Activated naive CD8-positive, alpha-beta T cell treated with anti-CD3 and anti-CD28 coated beads, Interleukin-2, amount 10 ng/mL, durations not matched to agents 7 days and 5 days (primary cell): Measurements from ENCODE around the gene OMP. TPM values are rescaled to one million over a fixed set of nuclear protein-coding genes. Genes with fewer than 3 reads are reported as not detected.

ENCODE experiments used
- ATAC-seq: fragments of 150-1000 bp; cut with Tn5 transposase; one replicate; pipeline ENCODE4 v1.10.0; 2021; ENCODE audit warnings: low read depth, moderate library complexity
- POLR2A ChIA-PET: fragments of 350-600 bp; sonication (Branson Sonifier 250); formaldehyde crosslinking; loops from one replicate; lab custom pipeline; 2021; ENCODE audit warnings: antibody characterized with exemption; lab: Charles Lee
- DNase-seq: peaks from one replicate; pipeline ENCODE4 v3.0.0; 2021
- H3K27ac Mint-ChIP-seq: one replicate; pipeline ENCODE4 v1.8.0; 2022; ENCODE audit warnings: mild to moderate bottlenecking, mixed read lengths
- H3K27me3 Mint-ChIP-seq: one replicate; pipeline ENCODE4 v1.8.0; 2022; ENCODE audit warnings: mild to moderate bottlenecking, moderate library complexity, mixed read lengths
- H3K36me3 Mint-ChIP-seq: one replicate; pipeline ENCODE4 v1.8.0; 2021; ENCODE audit warnings: mild to moderate bottlenecking, mixed read lengths
- H3K4me1 Mint-ChIP-seq: one replicate; pipeline ENCODE4 v1.8.0; 2021; ENCODE audit warnings: mixed read lengths
- H3K4me3 Mint-ChIP-seq: one replicate; pipeline ENCODE4 v1.8.0; 2022; ENCODE audit warnings: mild to moderate bottlenecking, moderate library complexity, mixed read lengths
- H3K9me3 Mint-ChIP-seq: one replicate; pipeline ENCODE4 v1.8.0; 2021; ENCODE audit warnings: mixed read lengths
- total RNA-seq, 2 experiments: library from RNA; stranded (reverse); gene quantifications; one replicate each; pipeline ENCODE4 v1.2.3, GENCODE V29; 2021

The OMP gene
- total RNA-seq, 2 experiments from 2014 or later: not detected

DNA sequence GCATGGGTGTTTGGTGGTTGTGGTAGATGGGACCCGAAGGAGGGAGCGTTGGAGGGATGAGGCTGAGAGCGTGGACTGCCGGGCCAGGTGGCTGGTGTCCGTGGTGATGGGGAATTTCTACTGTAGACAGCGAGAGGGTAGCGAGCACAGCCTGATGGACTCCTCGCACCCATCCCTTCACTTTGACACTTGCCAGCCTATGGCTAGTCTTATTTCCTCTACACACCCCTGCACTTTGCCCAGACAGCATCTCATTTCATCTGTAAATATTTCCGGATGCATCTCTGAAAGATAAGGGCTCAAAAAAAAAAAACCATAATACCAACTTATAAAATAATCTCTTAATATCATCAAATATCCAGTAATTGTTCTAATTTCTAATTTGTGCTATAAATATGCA, 5.8 kb downstream of the OMP start:
- Mint-ChIP-seq H3K27ac (no peak overlapping the region), H3K9me3 (no peaks in the 10 kb centered on the region), H3K4me1 (peaks cover 3% of the 10 kb centered on the region), H3K27me3 (peaks cover 2% of the 10 kb centered on the region), H3K36me3 (no peaks in the 10 kb centered on the region), H3K4me3 (no peak overlapping the region)
- ATAC-seq: no peak
- no peak for DNase-seq
- POLR2A ChIA-PET: interaction anchor here (1.0 kb wide), 1 partner anchor 26 kb away, joined by 3 read pairs; no protein-coding TSS in a partner anchor

DNA sequence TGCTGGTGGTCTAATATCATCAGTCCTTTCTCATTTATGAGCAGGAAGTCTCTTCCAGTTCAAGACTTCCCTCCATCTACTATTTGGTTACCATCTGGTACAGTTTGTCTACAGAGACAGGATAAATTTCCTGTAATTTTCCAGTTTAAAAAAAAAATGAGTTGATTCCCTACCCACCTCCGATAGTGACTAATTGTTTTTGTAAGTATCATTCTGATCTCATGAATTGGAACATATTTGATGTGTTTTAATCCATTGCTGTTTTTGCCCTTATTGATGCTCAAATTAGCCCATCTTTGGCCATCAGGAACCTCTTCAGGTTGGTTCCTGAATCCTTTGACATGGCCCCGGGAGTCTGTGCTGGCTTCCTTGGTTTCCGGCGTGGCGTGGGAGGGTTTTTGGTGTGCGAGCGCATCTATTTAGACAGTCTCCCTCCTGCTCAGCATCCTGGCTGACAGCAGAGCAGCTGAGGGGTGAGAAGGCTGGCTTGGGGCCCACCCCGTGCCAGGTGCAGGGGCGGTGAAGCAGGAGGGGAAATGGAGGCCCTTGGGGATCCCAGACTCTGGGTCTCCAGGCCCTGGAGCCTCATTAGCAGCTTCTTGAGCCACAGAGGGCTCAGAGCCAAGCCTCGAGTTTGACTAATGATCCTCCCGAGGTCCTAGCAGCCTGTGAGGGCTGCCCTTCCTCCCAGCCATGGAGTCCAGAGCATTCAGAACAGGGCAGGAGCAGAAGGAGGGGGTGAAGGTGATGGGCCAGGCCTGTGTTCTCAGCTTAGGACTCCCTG, 6.8 kb downstream of the OMP start:
- Mint-ChIP-seq H3K27ac (no peak overlapping the region), H3K4me3 (no peak overlapping the region), H3K27me3 (peaks cover 2% of the 10 kb centered on the region), H3K9me3 (no peaks in the 10 kb centered on the region), H3K36me3 (no peaks in the 10 kb centered on the region), H3K4me1 (peaks cover 3% of the 10 kb centered on the region)
- POLR2A ChIA-PET: no interaction called here
- ATAC-seq (no peak), DNase-seq (no peak)

DNA sequence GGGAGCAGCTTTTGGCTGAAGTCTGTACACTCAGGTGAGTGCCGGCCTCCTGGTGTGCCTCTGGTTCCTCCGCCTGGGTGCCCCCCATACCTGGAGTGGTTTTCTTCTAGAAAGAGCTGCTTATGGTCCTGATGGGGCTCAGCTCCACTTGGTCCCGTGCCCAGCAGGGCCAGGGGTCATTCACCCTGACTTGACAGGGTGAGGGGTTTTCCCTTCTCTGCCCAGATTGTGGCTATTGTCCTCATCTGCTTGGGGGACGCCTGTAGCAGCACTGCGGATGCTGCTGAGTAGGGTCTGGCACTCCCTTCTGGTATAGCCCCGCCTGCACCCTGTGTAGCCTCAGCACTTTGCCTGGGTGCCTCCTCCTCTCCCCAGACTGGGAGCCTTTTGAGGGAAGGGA, 8.2 kb downstream of the OMP start:
- H3K27me3 Mint-ChIP-seq: peaks cover 2% of the 10 kb centered on the region
- ATAC-seq (no peak), DNase-seq (no peak)
- no peaks in the 10 kb centered on the region for H3K9me3 Mint-ChIP-seq
- peaks cover 3% of the 10 kb centered on the region for H3K4me1 Mint-ChIP-seq
- POLR2A ChIA-PET: no interaction called here
- no peaks in the 10 kb centered on the region for H3K36me3 Mint-ChIP-seq
- no peak overlapping the region for H3K27ac Mint-ChIP-seq
- no peak overlapping the region for H3K4me3 Mint-ChIP-seq

DNA sequence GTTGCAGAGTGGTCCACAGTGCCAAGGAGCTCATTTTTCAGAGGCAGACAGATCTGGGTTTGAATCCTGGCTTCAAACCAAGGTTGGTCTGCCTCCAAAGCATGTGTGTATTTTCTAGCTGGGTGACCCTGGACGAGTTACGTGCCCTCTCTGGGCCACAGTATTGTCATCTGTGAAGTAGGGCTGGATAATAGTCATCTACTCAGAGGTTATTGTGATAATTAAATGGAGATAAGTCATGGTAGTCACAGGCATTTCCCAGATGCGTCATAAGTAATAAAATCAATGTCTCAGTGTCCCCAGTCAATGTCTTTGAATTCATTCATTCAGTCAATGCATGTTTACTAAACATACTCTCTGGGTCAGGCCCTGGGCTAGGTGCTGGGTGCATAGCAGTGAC, 8.6 kb downstream of the OMP start:
- Mint-ChIP-seq H3K27ac (no peak overlapping the region), H3K27me3 (peaks cover 2% of the 10 kb centered on the region), H3K36me3 (no peaks in the 10 kb centered on the region), H3K4me1 (peaks cover 3% of the 10 kb centered on the region), H3K4me3 (no peak overlapping the region), H3K9me3 (no peaks in the 10 kb centered on the region)
- no peak for DNase-seq
- no peak for ATAC-seq
- POLR2A ChIA-PET: no interaction called here

DNA sequence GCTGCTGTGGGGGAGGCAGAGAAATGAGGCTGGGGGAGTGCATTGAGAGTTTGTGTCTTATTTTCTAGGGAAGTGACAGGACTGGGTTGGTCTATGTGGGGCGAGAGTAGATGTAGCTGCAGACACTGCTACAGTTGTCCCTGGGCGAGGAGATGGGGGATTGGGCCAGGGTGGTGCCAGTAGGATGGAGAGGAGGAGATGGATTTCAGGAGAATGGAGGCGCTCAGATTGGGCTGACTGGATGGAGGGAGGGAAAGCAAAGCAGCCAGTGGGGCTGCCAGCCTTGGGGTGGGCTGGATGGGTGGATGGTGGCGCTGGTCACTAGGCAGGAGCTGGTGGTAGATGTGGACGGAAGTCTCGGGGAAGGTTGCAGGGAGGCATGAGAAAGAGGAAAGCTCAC, 9.3 kb downstream of the OMP start:
- no peak for DNase-seq
- H3K36me3 Mint-ChIP-seq: no peaks in the 10 kb centered on the region
- H3K4me3 Mint-ChIP-seq: no peak overlapping the region
- peaks cover 6% of the 10 kb centered on the region for H3K4me1 Mint-ChIP-seq
- POLR2A ChIA-PET: no interaction called here
- H3K27ac Mint-ChIP-seq: no peak overlapping the region
- H3K27me3 Mint-ChIP-seq: peaks cover 2% of the 10 kb centered on the region
- ATAC-seq: no peak
- H3K9me3 Mint-ChIP-seq: no peaks in the 10 kb centered on the region

DNA sequence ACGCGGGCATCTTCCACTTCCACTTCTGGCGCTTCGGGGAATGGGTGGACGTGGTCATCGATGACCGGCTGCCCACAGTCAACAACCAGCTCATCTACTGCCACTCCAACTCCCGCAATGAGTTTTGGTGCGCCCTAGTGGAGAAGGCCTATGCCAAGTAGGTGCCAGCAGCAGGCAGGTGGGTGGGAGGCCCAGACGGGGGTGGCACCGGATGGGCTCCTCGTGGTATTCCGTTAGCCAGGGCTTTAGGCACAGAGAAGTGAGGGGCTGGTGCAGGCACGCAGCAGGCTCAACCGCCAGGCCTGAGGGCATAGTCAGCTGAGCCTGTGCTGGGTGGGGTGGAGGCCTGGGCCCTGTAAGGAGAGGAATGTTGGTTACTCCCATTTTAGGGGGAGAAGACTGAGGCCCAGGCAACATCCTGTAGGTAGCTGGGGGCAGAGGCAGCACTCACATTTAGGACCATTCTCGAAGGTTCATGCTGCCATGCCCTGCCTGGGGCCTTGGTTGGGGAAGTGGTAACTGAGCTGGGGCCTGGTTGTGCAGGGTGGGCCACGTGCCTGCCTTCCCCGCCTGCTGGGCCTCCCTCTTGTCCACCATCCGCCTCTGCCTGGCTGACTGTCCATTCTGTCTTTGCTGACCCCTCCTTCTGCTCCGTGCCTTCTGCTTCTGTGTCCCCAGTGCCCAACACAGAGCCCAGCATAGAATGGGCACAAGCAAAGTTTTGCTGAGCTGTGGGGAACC, 10.2 kb downstream of the OMP start:
- H3K4me1 Mint-ChIP-seq: peaks cover 6% of the 10 kb centered on the region
- peaks cover 2% of the 10 kb centered on the region for H3K27me3 Mint-ChIP-seq
- H3K9me3 Mint-ChIP-seq: no peaks in the 10 kb centered on the region
- no peak for DNase-seq
- H3K27ac Mint-ChIP-seq: no peak overlapping the region
- POLR2A ChIA-PET: no interaction called here
- ATAC-seq: no peak
- H3K36me3 Mint-ChIP-seq: no peaks in the 10 kb centered on the region
- no peak overlapping the region for H3K4me3 Mint-ChIP-seq

DNA sequence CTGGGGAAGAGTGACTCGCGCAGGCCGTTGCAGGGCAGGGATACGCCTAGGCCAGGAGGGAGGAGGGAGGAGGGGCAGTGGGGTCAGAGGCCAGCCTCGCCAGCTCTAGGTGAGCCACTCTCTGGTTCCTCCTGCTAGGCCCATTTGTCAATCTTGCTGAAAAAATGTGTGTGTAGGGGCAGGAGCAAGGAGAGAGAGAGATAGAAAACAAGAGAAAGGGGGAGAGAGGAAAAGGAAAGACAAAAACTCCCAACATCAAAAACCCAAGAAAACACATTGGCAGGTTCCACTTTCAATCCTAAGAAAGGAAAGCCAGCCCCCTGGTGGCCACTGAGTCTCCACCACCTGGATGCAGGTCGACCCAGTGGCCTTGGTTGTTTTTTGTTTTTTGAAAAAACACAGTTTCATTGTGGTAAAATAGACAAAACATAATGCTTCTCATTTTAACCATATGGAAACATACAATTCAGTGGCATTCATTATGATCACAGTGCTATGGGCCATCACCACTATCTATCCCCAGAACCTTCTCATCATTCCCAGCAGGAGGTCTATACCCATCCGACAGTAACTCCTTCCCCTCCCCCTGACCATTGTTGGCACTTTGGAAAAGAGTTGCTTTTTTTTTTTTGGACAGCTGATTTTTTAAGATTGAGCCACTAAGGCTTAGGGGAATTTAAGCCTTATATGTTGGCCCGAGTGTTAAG, 10.9 kb downstream of the OMP start:
- H3K9me3 Mint-ChIP-seq: no peaks in the 10 kb centered on the region
- H3K27ac Mint-ChIP-seq: no peak overlapping the region
- POLR2A ChIA-PET: interaction anchor here (0.6 kb wide), 1 partner anchor 49 kb away, joined by 3 read pairs; no protein-coding TSS in a partner anchor
- DNase-seq: no peak
- no peaks in the 10 kb centered on the region for H3K36me3 Mint-ChIP-seq
- no peak overlapping the region for H3K4me3 Mint-ChIP-seq
- no peak for ATAC-seq
- no peaks in the 10 kb centered on the region for H3K27me3 Mint-ChIP-seq
- H3K4me1 Mint-ChIP-seq: peaks cover 6% of the 10 kb centered on the region

DNA sequence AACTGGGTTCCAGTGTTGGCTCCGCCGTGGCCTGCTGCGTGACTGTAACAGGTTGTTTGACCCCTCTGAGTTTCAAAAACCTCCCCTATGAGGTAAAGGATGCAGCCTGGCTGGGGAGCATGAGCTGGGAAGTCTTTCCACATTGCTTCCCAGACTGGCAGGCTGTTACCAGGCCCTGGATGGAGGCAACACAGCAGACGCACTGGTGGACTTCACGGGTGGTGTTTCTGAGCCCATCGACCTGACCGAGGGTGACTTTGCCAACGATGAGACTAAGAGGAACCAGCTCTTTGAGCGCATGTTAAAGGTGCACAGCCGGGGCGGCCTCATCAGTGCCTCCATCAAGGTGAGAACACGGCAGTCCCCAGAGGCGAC, 11.4 kb downstream of the OMP start:
- Mint-ChIP-seq H3K27ac (no peak overlapping the region), H3K9me3 (no peaks in the 10 kb centered on the region), H3K4me1 (peaks cover 6% of the 10 kb centered on the region), H3K4me3 (no peak overlapping the region), H3K36me3 (no peaks in the 10 kb centered on the region), H3K27me3 (no peaks in the 10 kb centered on the region)
- DNase-seq (no peak), ATAC-seq (no peak)
- POLR2A ChIA-PET: interaction anchor here (0.6 kb wide), 1 partner anchor 49 kb away, joined by 3 read pairs; no protein-coding TSS in a partner anchor

DNA sequence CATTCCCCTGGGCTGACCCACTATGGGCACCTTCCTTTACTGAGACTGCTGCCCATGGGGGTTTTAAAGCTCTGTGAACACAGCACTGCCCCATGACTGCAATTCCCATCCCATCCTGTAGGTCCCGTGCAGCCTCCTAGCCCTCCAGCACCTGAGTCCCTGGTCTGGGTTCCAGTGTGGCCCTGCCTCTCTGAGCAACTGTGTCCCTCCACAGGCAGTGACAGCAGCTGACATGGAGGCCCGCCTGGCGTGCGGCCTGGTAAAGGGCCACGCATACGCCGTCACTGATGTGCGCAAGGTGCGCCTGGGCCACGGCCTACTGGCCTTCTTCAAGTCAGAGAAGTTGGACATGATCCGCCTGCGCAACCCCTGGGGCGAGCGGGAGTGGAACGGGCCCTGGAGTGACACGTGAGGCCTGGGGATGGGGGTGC, 12.6 kb downstream of the OMP start:
- no peak overlapping the region for H3K27ac Mint-ChIP-seq
- POLR2A ChIA-PET: no interaction called here
- no peaks in the 10 kb centered on the region for H3K9me3 Mint-ChIP-seq
- ATAC-seq: no peak
- no peaks in the 10 kb centered on the region for H3K27me3 Mint-ChIP-seq
- no peaks in the 10 kb centered on the region for H3K36me3 Mint-ChIP-seq
- DNase-seq: no peak
- H3K4me1 Mint-ChIP-seq: peaks cover 6% of the 10 kb centered on the region
- H3K4me3 Mint-ChIP-seq: no peak overlapping the region

DNA sequence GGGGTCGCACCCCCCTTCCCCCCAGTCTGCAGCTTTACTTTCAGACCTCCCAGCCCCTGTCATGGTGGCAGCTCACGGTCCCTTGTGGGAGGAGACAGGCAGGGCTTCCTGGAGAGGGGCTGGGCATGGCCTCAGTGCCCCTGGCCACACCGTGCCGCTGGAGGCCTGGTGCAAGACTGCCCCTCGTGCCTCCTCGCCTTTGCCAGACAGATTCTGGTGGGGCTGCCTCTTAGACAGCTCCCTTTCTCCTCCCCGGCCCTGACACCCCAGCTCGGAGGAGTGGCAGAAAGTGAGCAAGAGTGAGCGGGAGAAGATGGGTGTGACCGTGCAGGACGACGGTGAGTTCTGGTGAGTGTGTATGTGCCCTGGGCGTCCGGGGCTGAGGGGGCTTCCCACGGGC, 13.3 kb downstream of the OMP start:
- Mint-ChIP-seq H3K27ac (no peak overlapping the region), H3K4me3 (no peak overlapping the region), H3K4me1 (peaks cover 7% of the 10 kb centered on the region), H3K27me3 (no peaks in the 10 kb centered on the region), H3K36me3 (no peaks in the 10 kb centered on the region), H3K9me3 (no peaks in the 10 kb centered on the region)
- DNase-seq (no peak), ATAC-seq (no peak)
- POLR2A ChIA-PET: no interaction called here

DNA sequence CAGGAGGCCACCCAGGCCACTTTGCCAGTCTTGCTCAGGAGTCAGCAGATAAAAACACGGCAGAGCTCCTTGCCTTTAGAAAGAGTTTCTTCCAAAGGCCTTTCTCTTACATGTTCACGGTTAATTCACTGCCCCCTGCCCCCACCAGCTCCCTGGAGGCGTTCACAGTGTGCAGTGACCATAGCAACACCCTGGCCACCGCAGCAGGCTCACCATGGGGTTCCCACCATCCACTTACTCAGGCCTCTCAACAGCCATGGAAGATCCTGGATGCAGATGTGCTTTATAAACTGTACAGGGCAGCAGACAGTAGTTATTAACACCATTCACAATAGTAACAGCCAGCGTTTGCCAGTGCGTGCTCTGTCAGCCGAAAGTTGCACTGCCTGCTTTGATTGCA, 14.9 kb downstream of the OMP start:
- no peak for ATAC-seq
- DNase-seq: no peak
- Mint-ChIP-seq H3K27ac (no peak overlapping the region), H3K4me3 (no peak overlapping the region), H3K9me3 (no peaks in the 10 kb centered on the region), H3K36me3 (no peaks in the 10 kb centered on the region), H3K4me1 (peaks cover 8% of the 10 kb centered on the region), H3K27me3 (no peaks in the 10 kb centered on the region)
- POLR2A ChIA-PET: no interaction called here

DNA sequence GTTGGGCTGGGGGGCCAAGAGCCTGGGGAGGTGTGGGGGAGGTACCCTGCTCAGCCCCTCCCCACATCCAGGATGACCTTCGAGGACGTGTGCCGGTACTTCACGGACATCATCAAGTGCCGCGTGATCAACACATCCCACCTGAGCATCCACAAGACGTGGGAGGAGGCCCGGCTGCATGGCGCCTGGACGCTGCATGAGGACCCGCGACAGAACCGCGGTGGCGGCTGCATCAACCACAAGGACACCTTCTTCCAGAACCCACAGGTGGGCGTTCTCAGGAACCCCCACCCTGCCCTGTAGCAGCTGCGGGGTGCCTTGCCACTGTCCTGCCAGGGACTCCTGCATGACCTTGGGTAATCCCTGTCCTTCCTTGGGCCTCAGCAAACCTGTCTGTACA, 15.4 kb downstream of the OMP start:
- ATAC-seq (no peak), DNase-seq (no peak)
- Mint-ChIP-seq H3K36me3 (no peaks in the 10 kb centered on the region), H3K4me3 (no peak overlapping the region), H3K4me1 (peaks cover 8% of the 10 kb centered on the region), H3K27me3 (no peaks in the 10 kb centered on the region), H3K27ac (no peak overlapping the region), H3K9me3 (no peaks in the 10 kb centered on the region)
- POLR2A ChIA-PET: no interaction called here

DNA sequence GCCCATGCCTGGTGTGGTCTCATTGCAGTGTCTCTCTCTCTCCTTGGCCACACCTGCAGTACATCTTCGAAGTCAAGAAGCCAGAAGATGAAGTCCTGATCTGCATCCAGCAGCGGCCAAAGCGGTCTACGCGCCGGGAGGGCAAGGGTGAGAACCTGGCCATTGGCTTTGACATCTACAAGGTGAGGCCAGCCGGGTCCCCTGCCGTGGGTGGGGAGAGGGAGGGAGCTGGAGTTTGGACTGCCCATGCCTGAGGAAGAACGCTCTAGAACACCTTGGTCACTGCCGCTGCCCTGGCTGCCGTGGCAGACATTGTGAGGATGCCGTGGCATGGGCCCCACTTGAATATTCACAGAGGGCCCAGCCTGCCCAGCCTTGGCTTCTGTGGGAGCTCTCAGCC, 16.3 kb downstream of the OMP start:
- ATAC-seq (no peak), DNase-seq (no peak)
- H3K27me3 Mint-ChIP-seq: no peaks in the 10 kb centered on the region
- no peaks in the 10 kb centered on the region for H3K9me3 Mint-ChIP-seq
- no peak overlapping the region for H3K27ac Mint-ChIP-seq
- no peak overlapping the region for H3K4me3 Mint-ChIP-seq
- H3K4me1 Mint-ChIP-seq: peaks cover 5% of the 10 kb centered on the region
- POLR2A ChIA-PET: no interaction called here
- no peaks in the 10 kb centered on the region for H3K36me3 Mint-ChIP-seq
